ENCODE results near the gene TMEM25.
"Not testable (repeated sequence)": the region's sequence is repeated elsewhere in the genome, so short reads cannot be mapped to it uniquely, and the experiment has no call there.

The TMEM25 gene

GRCh38 chr11:118532852-118533768, 2.1 kb downstream of the TMEM25 start:
- DNase-seq, result no peak

- no peak for DNase-seq
These were observed 3.1 kb downstream of the TMEM25 start for GRCh38 chr11:118533769-118534729.

GRCh38 chr11:118535261-118535660, 4.3 kb downstream of the TMEM25 start:
- no peak for DNase-seq

GRCh38 chr11:118536726-118537125, 5.7 kb downstream of the TMEM25 start:
- no peak for DNase-seq

GRCh38 chr11:118537409-118537980, 6.5 kb downstream of the TMEM25 start:
- no peak for DNase-seq

- no peak for DNase-seq
These were observed 13.1 kb downstream of the TMEM25 start for GRCh38 chr11:118544010-118544646.

DNA sequence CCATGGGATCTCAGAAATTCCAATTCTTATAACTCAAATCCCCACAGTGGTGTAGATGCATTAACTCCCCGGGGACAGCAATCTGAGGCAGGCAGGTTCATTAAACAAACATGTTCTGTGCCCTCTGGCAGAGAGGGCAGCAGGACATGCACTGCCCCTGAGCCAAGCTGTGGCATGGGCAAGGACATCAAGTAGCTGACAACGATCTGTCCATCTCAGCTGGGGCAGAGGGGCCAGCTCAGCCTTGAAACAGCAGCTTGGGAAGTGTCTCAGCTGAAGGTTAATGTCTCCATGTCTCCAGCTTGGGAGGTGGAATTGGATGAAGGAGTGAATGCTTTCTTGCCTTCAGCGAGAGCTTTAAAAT, 13.6 kb downstream of the TMEM25 start:
- no peak for DNase-seq

- DNase-seq, result no peak
These were observed 14.5 kb downstream of the TMEM25 start for GRCh38 chr11:118545533-118545932.

DNA sequence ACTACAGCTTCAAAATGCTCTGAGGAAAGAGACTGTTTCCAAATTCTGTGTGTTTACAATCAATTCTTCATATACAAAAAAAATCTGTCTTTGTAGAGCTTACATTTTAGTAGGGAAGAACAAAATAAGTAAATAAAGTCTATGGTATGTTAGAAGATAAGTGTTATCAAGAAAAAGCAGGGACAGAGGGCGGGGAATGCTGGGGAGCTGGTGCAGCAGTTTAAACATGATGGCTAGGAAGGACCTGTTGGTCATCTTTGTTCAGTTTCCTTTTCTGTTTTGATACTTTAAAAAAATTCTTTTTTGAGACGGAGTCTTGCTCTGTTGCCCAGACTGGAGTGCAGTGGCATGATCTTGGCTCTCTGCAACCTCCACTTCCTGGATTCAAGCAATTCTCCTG, 16.1 kb downstream of the TMEM25 start:
- DNase-seq, result no peak

GRCh38 chr11:118552341-118552740, 21.3 kb downstream of the TMEM25 start:
- DNase-seq, result no peak

DNA sequence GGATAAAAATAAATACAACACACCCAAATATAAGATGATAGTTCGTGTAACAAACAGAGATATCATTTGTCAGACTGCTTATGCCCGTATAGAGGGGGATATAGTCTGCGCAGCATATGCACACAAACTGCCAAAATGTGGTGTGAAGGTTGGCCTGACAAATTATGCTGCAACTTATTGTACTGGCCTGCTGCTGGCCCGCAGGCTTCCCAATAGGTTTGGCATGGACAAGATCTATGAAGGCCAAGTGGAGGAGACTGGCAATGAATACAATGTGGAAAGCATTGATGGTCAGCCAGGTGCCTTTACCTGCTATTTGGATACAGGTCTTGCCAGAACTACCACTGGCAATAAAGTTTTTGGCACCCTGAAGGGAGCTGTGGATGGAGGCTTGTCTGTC, 29.8 kb downstream of the TMEM25 start:
- no peak for DNase-seq

DNA sequence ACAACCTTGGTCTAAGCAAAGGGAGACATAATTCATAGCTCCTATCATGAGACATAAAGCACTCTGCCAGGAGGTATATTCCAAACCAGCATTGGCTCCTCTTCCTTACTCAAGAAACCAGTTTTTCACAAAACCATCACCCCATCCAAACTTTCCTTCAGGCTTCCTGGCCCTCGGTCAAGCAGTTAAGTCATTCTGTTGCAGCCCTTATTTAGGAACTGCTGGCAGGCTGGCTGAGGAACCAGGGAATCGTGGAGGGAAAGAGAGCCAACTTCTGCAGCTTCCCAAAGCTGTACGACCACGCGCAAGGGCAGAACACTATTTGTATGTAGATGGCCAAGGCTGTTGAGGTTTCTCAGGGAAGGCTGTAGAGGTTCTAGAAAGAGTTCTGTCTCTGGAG, 34.1 kb downstream of the TMEM25 start:
- no peak for DNase-seq

DNA sequence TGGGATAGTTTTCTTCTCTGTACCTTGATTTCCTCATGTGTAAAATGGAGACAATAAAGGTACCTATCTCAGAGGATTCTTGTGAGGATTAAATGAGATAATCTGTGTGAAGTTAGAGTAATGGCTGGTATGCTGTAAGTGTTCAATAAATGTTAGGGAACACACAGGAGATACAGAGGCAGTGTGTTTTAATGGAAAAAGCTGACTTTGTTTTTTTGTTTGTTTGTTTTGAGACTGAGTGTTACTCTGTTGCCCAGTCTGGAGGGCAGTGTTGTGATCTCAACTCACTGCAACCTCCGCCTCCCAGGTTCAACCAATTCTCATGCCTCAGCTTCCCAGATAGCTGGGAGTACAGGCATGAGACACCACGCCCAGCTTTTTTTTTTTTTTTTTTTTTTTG, 38.7 kb downstream of the TMEM25 start:
- no peak for DNase-seq

DNA sequence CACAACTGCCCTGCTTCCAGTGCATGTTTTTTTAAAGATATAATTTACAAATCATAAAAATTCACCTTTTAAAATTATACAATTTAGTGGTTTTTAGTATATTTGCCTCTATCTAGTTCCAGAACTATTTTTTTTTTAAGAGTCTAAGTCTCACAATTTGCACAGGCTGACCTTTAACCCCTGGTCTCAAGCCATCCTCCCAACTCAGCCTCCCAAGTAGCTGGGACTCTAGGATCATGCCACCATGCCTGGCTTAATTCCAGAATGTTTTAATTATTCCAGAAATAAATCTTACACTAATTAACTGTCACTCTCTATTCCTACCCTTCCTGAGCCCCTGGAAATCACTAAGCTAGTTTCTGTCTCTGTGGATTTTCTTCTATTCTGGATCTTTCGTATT, 39.8 kb downstream of the TMEM25 start:
- DNase-seq, result no peak

DNA sequence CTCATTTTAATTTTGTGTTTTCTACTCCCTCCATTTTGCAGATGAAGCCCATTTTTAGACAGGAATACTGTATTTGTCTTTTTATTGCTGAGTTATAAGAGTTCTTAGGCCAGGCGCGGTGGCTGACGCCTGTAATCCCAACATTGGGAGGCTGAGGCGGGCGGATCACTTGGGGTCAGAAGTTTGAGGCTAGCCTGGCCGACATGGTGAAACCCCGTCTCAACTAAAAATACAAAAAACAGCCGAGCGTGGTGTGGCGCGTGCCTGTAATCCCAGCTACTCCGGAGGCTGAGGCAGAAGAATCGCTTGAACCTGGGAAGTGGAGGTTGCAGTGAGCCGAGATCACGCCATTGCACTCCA, 40.7 kb downstream of the TMEM25 start:
- DNase-seq, result not testable (repeated sequence)

- peak; percentile 5 for DNase-seq
These were observed 41.3 kb downstream of the TMEM25 start, which contains the start of gene ARCN1 for GRCh38 chr11:118572061-118572980. ARCN1 (plus strand) TSS chr11:118572409; CDS start chr11:118572548, 139 bp downstream.

GRCh38 chr11:118572981-118573550, 42.1 kb downstream of the TMEM25 start:
- DNase-seq, result no peak

DNA sequence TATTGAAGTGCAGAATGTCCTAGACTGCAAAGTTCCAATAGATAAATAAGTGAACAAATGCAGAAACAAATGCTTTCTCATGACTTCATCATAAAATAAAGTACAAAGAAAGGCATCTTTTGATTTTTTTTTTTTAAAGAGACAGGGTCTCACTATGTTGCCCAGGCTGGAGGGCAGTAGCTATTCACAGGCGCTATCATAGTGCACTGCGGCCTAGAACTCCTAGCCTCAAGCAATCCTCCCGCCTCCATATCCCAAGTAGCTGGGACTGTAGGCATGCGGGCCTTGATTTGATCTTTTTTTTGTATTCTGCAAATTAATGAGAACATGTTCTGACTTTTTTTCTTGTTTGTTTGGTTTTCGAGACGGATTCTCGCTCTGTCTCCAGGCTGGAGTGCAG, 43.6 kb downstream of the TMEM25 start:
- no peak for DNase-seq

DNA sequence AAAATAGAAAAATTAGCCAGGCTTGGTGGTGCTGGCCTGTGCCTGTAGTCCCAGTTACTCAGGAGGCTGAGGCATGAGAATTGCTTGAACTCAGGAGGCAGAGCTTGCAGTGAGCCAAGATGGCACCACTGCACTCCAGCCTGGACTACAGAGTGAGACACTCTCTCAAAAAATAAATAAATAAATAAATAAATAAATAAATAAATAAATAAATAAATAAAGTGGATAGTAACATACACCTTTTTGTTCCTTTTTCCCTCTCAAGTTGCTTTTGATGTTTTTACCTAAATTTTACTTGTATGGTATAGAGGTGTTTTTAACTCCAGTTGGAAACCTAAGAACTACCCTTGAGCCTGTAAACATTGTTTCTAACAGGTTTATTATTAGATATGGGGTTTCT, 47.0 kb downstream of the TMEM25 start:
- DNase-seq, result not testable (repeated sequence)

- no peak for DNase-seq
These were observed 50.1 kb downstream of the TMEM25 start for GRCh38 chr11:118581057-118581456.
